GM18951 (cell line): ENCODE results near the gene LPIN2.

Experiments used
- POLR2A ChIP-seq: IDR thresholded peaks from 4 replicates; pipeline ENCODE4 v1.6.1; 2011; ENCODE audit warnings: mild to moderate bottlenecking; ENCODE audit not compliant: insufficient read length, insufficient read depth; ENCODE audit errors: extremely low read depth
- in situ Hi-C: fragments of 300-500 bp; cut with MboI; formaldehyde crosslinking; loops from one replicate; pipeline ENCODE4 v1.12.0; 2022; ENCODE audit warnings: low sequenced_read_pairs, mixed read lengths, inconsistent platforms; ENCODE audit not compliant: unreplicated experiment

The LPIN2 gene

DNA sequence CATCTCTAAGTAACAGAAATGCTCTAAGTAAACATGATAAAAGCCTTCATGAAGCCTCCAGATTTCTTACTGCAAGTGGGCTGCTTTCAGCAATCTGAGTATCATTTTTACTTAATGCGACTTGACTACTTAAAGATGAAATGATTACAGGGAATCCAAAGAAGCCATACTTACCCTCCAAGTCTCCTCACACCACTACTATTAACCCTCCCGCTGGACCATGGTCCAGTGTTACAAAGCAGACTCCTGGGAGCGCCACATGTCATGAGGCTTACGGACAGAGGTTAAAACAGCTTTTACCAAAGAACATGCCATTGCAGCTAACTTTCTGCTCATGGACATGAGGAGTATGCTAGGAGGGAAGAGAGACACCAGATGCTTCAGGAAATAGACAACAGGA is 46.4 kb downstream of the LPIN2 start:
- in situ Hi-C loops: no loop called here
- TF ChIP-seq POLR2A: no peak

DNA sequence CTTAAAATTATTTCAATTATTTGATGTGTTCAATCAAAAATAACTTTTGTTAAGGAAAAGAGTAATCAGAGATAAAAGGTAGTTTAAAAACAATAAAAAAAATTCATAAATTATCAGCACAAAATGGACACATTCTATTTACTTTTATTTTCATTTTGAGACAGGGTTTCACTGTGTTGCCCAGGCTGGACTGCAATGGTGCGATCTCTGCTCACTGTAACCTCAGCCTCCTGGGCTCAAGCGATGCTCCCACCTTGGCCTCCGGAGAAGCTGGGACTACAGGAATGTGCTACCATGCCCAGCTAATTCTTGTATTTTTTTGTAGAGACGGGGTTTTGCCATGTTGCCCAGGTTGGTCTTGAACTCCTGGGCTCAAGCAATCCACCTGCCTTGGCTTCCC is 47.1 kb downstream of the LPIN2 start:
- in situ Hi-C loops: no loop called here
- TF ChIP-seq POLR2A: no peak

DNA sequence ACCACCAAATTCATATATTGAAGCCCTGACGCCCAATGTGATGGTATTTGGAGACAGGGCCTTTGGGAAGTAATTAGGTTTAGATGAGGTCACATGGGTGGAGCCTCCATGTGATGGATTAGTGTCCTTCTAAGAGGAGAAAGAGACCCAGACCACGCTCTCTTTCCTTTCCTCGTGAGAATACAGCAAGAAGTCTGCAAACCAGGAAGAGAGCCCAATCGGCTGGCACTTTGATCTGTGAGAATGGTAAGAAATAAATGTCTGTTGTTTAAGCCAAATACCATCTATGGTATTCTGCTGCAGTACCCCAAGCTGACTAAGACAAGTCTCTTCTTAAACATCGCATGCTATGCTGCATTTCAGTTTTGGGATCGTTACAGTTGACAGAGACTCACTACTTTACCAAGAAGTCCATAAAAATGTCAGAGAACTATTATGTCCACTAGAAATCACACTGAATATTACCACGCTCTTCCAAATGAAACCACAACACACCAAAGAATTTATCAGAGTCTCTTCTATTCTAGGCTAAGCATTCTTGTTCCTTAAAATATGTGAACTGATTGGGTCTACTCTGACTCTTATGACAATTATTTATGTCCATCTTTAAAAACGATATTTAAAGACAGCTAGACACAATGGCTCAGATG is 48.5 kb downstream of the LPIN2 start:
- TF ChIP-seq POLR2A: no peak
- in situ Hi-C loops: no loop called here
